Pancreas (tissue), 10 donors: ENCODE measurements around the gene GATA6. TPM values are rescaled to one million over a fixed set of nuclear protein-coding genes. Genes with fewer than 3 reads are reported as not detected.

ENCODE experiments used
- ATAC-seq, 4 donors: fragments of 200-7000 bp; cut with Tn5 transposase; one replicate each; pipeline versions ENCODE4 v1.8.0 to v1.9.1; 2020; ENCODE audit warnings: mild to moderate bottlenecking in 4 of 4, moderate library complexity in 4 of 4
- DNase-seq, 6 donors: peaks; one replicate each; pipeline ENCODE4 v3.0.0-alpha.2; 2020
- FAIRE-seq: peaks from 2 replicates; lab custom pipeline; 2012; peaks lifted over from hg19 to GRCh38; lab: Jason Lieb, UNC
- H3K27ac ChIP-seq, 4 donors: fragments of 200-600 bp; sonication (generic); 1 replicate in 3 of 4; 2 replicates in 1 of 4; pipeline versions ENCODE4 v1.5.0 to v1.8.0; 2020
- H3K27me3 ChIP-seq, 4 donors: fragments of 200-600 bp; one replicate each; pipeline ENCODE4 v1.8.0; 2021
- H3K36me3 ChIP-seq, 3 donors: fragments of 200-600 bp; sonication (generic) in 1 of 3; one replicate each; pipeline versions ENCODE4 v1.5.0 to v1.8.0; 2020 to 2021
- H3K4me1 ChIP-seq, 3 donors: fragments of 200-600 bp; one replicate each; pipeline ENCODE4 v1.8.0; 2021
- H3K4me3 ChIP-seq, 4 donors: fragments of 200-600 bp; sonication (generic) in 2 of 4; one replicate each; pipeline versions ENCODE4 v1.5.0 to v1.8.0; 2020 to 2021
- H3K9me3 ChIP-seq, 4 donors: fragments of 200-600 bp; one replicate each; pipeline ENCODE4 v1.8.0; 2021
- WGBS, 2 donors: extraction: QIAGEN DNeasy Blood & Tissue Kit; methylation state at CpG; one replicate each; pipeline ENCODE4 v1.1.7; 2013; 5-methylcytosine and 5-hydroxymethylcytosine counted together
- intact Hi-C, 3 donors: fragments of 100-400 bp; cut with DNase I; formaldehyde crosslinking; loops; one replicate each; pipeline versions ENCODE4 v1.11.1 to v1.14.2; 2022
- polyA plus RNA-seq, 2 donors: library from polyadenylated mRNA; stranded (reverse); fragments of 200-250 nt; gene quantifications; one replicate each; pipeline ENCODE4 v1.2.3, GENCODE V29; 2013
- total RNA-seq, 6 donors: library from RNA; stranded (reverse); fragmentation: NEBNext Ultra II Directional in 4 of 6; extraction: Animal tissue kit (Norgen Biotek cat#: 25700) in 4 of 6; gene quantifications; one replicate each; pipeline versions ENCODE4 v1.2.1 to v1.2.4, GENCODE V29; 2021 to 2023
- TF ChIP-seq, protein P1 (sequence below), 4 donors: fragments of 200-600 bp; sonication (generic) in 3 of 4; IDR thresholded peaks; one replicate each; pipeline versions ENCODE4 v1.5.0 to v1.8.0; 2021; ENCODE audit warnings: antibody characterized with exemption in 4 of 4
- donor health status: healthy with polysubstance abuse.
- donor health status: DM: no; HTN: no; CAD: no; lungs with moderate emphysema.
- donor health status: DM: no; HTN: no; CAD: no.
- donor health status: control.
- donor health status: control.
- donor health status: Bipolar disorder and iron deficiency.
- donor health status: DM: yes; HTN: yes; CAD: no.
- donor health status: DM: no; HTN: no; CAD: no.
- donor health status: DM: no; HTN: no; CAD: no.
- donor health status: DM: yes; HTN: yes; CAD: no.

The GATA6 gene
- total and polyA plus RNA-seq, 8 donors: 15.4 to 36.4 (median 21.8) TPM

- H3K27me3 ChIP-seq: no peaks in the 10 kb centered on the region
- WGBS, 2 donors: 89 to 94% methylated on average over 3 of the region's 3 CpGs
- no peak overlapping the region for H3K4me3 ChIP-seq
- no peak overlapping the region for H3K27ac ChIP-seq
- FAIRE-seq (no peak), ATAC-seq (no peak), DNase-seq (no peak)
- TF ChIP-seq, protein P1, sequence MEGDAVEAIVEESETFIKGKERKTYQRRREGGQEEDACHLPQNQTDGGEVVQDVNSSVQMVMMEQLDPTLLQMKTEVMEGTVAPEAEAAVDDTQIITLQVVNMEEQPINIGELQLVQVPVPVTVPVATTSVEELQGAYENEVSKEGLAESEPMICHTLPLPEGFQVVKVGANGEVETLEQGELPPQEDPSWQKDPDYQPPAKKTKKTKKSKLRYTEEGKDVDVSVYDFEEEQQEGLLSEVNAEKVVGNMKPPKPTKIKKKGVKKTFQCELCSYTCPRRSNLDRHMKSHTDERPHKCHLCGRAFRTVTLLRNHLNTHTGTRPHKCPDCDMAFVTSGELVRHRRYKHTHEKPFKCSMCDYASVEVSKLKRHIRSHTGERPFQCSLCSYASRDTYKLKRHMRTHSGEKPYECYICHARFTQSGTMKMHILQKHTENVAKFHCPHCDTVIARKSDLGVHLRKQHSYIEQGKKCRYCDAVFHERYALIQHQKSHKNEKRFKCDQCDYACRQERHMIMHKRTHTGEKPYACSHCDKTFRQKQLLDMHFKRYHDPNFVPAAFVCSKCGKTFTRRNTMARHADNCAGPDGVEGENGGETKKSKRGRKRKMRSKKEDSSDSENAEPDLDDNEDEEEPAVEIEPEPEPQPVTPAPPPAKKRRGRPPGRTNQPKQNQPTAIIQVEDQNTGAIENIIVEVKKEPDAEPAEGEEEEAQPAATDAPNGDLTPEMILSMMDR (IDR thresholded peaks at IDR 0.05): no peak
- no peaks in the 10 kb centered on the region for H3K36me3 ChIP-seq
- peaks cover 0 to 8% (median 2%) of the 10 kb centered on the region in 3 donors for H3K4me1 ChIP-seq
- intact Hi-C loops: no loop called here
- H3K9me3 ChIP-seq: no peaks in the 10 kb centered on the region
Measured at GRCh38 chr18:22145160-22145559, 24.2 kb upstream of the GATA6 start.

DNA sequence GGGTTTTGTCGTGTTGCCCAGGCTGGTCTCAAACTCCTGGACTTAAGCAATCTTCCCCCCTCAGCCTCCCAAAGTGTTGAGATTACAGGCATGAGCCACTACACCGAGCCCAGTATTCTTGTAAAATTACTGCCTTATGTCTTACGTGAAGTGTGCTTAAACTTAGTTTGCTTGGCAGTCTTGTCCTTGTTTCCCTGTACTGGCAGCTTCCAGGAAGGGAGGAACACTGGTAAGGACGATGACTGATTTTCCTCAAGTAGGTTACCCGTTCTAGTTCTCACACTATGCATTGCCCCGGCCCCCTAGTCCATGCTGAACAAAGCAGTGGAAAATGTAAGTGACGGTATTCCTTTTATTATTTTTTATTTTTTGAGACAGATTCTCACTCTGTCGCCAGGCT is 19.7 kb upstream of the GATA6 start:
- FAIRE-seq (no peak), ATAC-seq (no peak), DNase-seq (no peak)
- Histone ChIP-seq H3K27me3 (no peaks in the 10 kb centered on the region), H3K27ac (no peak overlapping the region), H3K4me3 (no peak overlapping the region), H3K36me3 (no peaks in the 10 kb centered on the region), H3K4me1 (no peaks in the 10 kb centered on the region), H3K9me3 (no peaks in the 10 kb centered on the region)
- TF ChIP-seq, protein P1 (IDR thresholded peaks at IDR 0.05): no peak
- 90 to 92% methylated on average over 8 of the region's 8 CpGs for WGBS, 2 donors
- intact Hi-C loops: no loop called here

GRCh38 chr18:22152093-22152492 is 17.3 kb upstream of the GATA6 start:
- no peak overlapping the region for H3K27ac ChIP-seq
- TF ChIP-seq, protein P1 (IDR thresholded peaks at IDR 0.05): no peak
- ATAC-seq: no peak
- no peaks in the 10 kb centered on the region for H3K9me3 ChIP-seq
- H3K27me3 ChIP-seq: no peaks in the 10 kb centered on the region
- FAIRE-seq: no peak
- DNase-seq: no peak
- no peaks in the 10 kb centered on the region for H3K36me3 ChIP-seq
- no peak overlapping the region for H3K4me3 ChIP-seq
- intact Hi-C loops: no loop called here
- H3K4me1 ChIP-seq: no peaks in the 10 kb centered on the region
- 89 to 90% methylated on average over 10 of the region's 10 CpGs for WGBS, 2 donors

DNA sequence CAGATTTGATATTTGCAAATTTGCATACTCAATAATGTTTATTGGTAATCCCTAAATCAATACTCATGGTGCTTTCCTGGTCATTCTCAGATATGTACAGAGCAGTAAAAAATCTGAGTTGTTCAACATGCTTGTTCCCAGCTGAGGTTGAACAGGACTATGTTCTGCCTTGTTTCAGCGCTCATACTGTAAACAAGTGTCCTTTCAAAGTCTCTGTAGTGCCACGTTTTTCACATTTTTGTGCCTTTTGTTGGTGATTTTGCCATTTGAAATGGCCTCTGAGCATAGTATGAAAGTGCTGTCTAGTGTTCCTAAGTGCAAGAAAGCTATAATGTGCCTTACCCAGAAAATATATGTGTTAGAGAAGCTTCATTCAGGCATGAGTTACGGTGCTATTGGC is 16.0 kb upstream of the GATA6 start:
- Histone ChIP-seq H3K4me3 (no peak overlapping the region), H3K9me3 (no peaks in the 10 kb centered on the region), H3K27ac (no peak overlapping the region), H3K4me1 (no peaks in the 10 kb centered on the region), H3K36me3 (no peaks in the 10 kb centered on the region), H3K27me3 (no peaks in the 10 kb centered on the region)
- 82 to 94% methylated on average over 3 of the region's 3 CpGs for WGBS, 2 donors
- no peak for DNase-seq
- TF ChIP-seq, protein P1 (IDR thresholded peaks at IDR 0.05): no peak
- FAIRE-seq: no peak
- no peak for ATAC-seq
- intact Hi-C loops: no loop called here

DNA sequence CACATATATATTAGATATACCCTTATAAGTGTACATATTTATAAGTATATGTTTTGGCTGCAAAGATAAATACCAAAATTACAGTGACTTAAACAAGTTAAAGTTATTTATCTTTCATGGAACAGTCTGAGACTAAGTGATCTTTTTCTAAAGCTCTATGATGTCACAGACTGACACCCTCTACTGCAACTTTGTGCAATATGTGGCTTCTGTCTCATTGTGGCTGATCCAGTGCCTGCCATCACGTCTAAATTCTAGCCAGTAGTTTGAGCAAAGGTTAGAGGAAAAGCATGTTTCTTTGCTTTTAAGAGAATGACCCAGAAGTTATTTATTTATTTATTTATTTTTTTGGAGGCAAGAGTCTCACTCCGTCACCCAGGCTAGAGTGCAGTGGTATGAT is 13.8 kb upstream of the GATA6 start:
- no peak for ATAC-seq
- H3K27me3 ChIP-seq: no peaks in the 10 kb centered on the region
- no peak for DNase-seq
- intact Hi-C loops: no loop called here
- 88 to 92% methylated on average over 2 of the region's 2 CpGs for WGBS, 2 donors
- TF ChIP-seq, protein P1 (IDR thresholded peaks at IDR 0.05): no peak
- FAIRE-seq: no peak
- no peak overlapping the region for H3K4me3 ChIP-seq
- H3K27ac ChIP-seq: no peak overlapping the region
- H3K9me3 ChIP-seq: no peaks in the 10 kb centered on the region
- H3K36me3 ChIP-seq: no peaks in the 10 kb centered on the region
- no peaks in the 10 kb centered on the region for H3K4me1 ChIP-seq
